ENCODE measurements around the gene RPS27.

DNA sequence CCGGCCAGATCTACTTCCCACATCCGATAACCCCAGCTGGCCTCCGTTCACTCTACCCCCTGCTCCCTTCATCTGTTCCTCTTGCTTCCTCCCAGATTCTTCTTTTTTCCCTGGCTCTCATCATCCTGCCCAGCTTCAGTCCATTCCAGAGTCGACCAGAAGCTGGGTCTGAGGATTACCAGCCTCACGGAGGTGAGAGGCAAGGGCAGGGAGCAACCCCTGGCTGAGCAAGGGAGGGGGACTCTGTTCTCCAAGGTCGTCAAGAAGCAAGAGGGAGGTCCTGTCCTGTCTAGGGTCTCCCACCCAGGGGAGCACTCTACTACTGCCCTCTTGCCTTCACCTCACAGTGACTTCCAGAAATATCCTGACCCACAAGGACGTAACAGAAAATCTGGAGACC lies 17.0 kb upstream of the RPS27 start:
- TF ChIP-seq, protein P1, sequence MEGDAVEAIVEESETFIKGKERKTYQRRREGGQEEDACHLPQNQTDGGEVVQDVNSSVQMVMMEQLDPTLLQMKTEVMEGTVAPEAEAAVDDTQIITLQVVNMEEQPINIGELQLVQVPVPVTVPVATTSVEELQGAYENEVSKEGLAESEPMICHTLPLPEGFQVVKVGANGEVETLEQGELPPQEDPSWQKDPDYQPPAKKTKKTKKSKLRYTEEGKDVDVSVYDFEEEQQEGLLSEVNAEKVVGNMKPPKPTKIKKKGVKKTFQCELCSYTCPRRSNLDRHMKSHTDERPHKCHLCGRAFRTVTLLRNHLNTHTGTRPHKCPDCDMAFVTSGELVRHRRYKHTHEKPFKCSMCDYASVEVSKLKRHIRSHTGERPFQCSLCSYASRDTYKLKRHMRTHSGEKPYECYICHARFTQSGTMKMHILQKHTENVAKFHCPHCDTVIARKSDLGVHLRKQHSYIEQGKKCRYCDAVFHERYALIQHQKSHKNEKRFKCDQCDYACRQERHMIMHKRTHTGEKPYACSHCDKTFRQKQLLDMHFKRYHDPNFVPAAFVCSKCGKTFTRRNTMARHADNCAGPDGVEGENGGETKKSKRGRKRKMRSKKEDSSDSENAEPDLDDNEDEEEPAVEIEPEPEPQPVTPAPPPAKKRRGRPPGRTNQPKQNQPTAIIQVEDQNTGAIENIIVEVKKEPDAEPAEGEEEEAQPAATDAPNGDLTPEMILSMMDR (conservative IDR thresholded peaks at IDR 0.05; ENCODE audit: low read length), result no peak
- TF ChIP-seq EZH2phosphoT487 (IDR thresholded peaks at IDR 0.05; ENCODE audit: borderline replicate concordance, low read depth, low read length), result no peak

All from OCI-LY7 (cell line).